Activated T-cell treated with anti-CD3 and anti-CD28 coated beads, Interleukin-2, amount 50 U/mL, for 72 hours (primary cell): Measurements from ENCODE around the gene KLK14. TPM values are rescaled to one million over a fixed set of nuclear protein-coding genes. Genes with fewer than 3 reads are reported as not detected.

Experiments used
- ATAC-seq, 2 donors: fragments of 150-1000 bp; cut with Tn5 transposase; replicated peaks in 1 of 2; 2 replicates each; pipeline ENCODE4 v1.10.0; 2021; ENCODE audit warnings: moderate library complexity in 2 of 2, mild to moderate bottlenecking in 1 of 2
- DNase-seq, 2 donors: peaks; one replicate each; pipeline ENCODE4 v3.0.0; 2021 to 2022; ENCODE audit warnings: mixed read lengths in 1 of 2
- H3K27ac Mint-ChIP-seq: one replicate; pipeline ENCODE4 v1.8.0; 2022; ENCODE audit warnings: mild to moderate bottlenecking, moderate library complexity, mixed read lengths
- H3K27me3 Mint-ChIP-seq: one replicate; pipeline ENCODE4 v1.8.0; 2022; ENCODE audit warnings: low read depth, mixed read lengths
- H3K36me3 Mint-ChIP-seq, 2 donors: one replicate each; pipeline ENCODE4 v1.8.0; 2022; ENCODE audit warnings: mixed read lengths in 2 of 2, mild to moderate bottlenecking in 1 of 2; ENCODE audit not compliant: insufficient read depth in 2 of 2
- H3K4me1 Mint-ChIP-seq: one replicate; pipeline ENCODE4 v1.8.0; 2022; ENCODE audit warnings: low read depth, mixed read lengths
- H3K4me3 Mint-ChIP-seq, 2 donors: one replicate each; pipeline ENCODE4 v1.8.0; 2022; ENCODE audit warnings: mild to moderate bottlenecking in 2 of 2, mixed read lengths in 2 of 2, moderate library complexity in 2 of 2
- H3K9me3 Mint-ChIP-seq, 2 donors: one replicate each; pipeline ENCODE4 v1.8.0; 2022; ENCODE audit warnings: mixed read lengths in 2 of 2
- total RNA-seq, 2 donors: library from RNA; stranded (reverse); gene quantifications; one replicate each; pipeline ENCODE4 v1.2.3, GENCODE V29; 2022

Gene KLK14
- 1 to 10 TPM in 1 of 2 donors, under 1 TPM in 1; 0.69 to 1.2 TPM for total RNA-seq

- H3K9me3 Mint-ChIP-seq, result no peaks in the 10 kb centered on the region
- peaks cover 19% of the 10 kb centered on the region for H3K27me3 Mint-ChIP-seq
- no peak within 1 kb of the TSS for H3K27ac Mint-ChIP-seq
- H3K4me1 Mint-ChIP-seq, result peaks cover 4% of the 10 kb centered on the region
- ATAC-seq (no peak), DNase-seq (no peak)
- no peaks in the 10 kb centered on the region for H3K36me3 Mint-ChIP-seq
- no peak within 1 kb of the TSS for H3K4me3 Mint-ChIP-seq
Observed at GRCh38 chr19:51082611-51083010, at the start of gene KLK14. Gene KLK14 (minus strand): TSS chr19:51082887. CDS start chr19:51082614, 273 bp downstream.

- DNase-seq (no peak), ATAC-seq (peak in 1 of 2 donors; percentile 33)
- no peaks in the 10 kb centered on the region for H3K27me3 Mint-ChIP-seq
- H3K4me1 Mint-ChIP-seq, result peaks cover 68% of the 10 kb centered on the region
- H3K36me3 Mint-ChIP-seq, result peaks cover 0 to 8% of the 10 kb centered on the region in 2 donors
- peaks cover 2 to 3% of the 10 kb centered on the region in 2 donors for H3K9me3 Mint-ChIP-seq
- no peak overlapping the region for H3K27ac Mint-ChIP-seq
- peak overlapping the region; percentile 34 to 55 for H3K4me3 Mint-ChIP-seq
Observed at GRCh38 chr19:51131780-51132680, 49.3 kb upstream of the KLK14 start.

- H3K4me1 Mint-ChIP-seq, result peaks cover 70% of the 10 kb centered on the region
- H3K36me3 Mint-ChIP-seq, result peaks cover 0 to 2% of the 10 kb centered on the region in 2 donors
- H3K9me3 Mint-ChIP-seq, result peaks cover 2% of the 10 kb centered on the region in 2 donors
- H3K27me3 Mint-ChIP-seq, result no peaks in the 10 kb centered on the region
- DNase-seq (no peak), ATAC-seq (no peak)
- H3K27ac Mint-ChIP-seq, result no peak overlapping the region
- peak overlapping the region in 1 of 2 donors; percentile 59 for H3K4me3 Mint-ChIP-seq
Observed at GRCh38 chr19:51129716-51130115, 47.0 kb upstream of the KLK14 start.

GRCh38 chr19:51128227-51128626, 45.5 kb upstream of the KLK14 start:
- ATAC-seq (no peak), DNase-seq (no peak)
- H3K27ac Mint-ChIP-seq, result no peak overlapping the region
- H3K4me3 Mint-ChIP-seq, result peak overlapping the region in 1 of 2 donors; percentile 59
- no peaks in the 10 kb centered on the region for H3K36me3 Mint-ChIP-seq
- H3K4me1 Mint-ChIP-seq, result peaks cover 85% of the 10 kb centered on the region
- no peaks in the 10 kb centered on the region for H3K9me3 Mint-ChIP-seq
- no peaks in the 10 kb centered on the region for H3K27me3 Mint-ChIP-seq

- ATAC-seq (peak; percentile 24 to 64), DNase-seq (peak; percentile 41 to 55)
- peak overlapping the region in 1 of 2 donors; percentile 42 for H3K4me3 Mint-ChIP-seq
- no peak overlapping the region for H3K27ac Mint-ChIP-seq
- H3K4me1 Mint-ChIP-seq, result peaks cover 90% of the 10 kb centered on the region
- no peaks in the 10 kb centered on the region for H3K36me3 Mint-ChIP-seq
- H3K9me3 Mint-ChIP-seq, result no peaks in the 10 kb centered on the region
- H3K27me3 Mint-ChIP-seq, result no peaks in the 10 kb centered on the region
Observed at GRCh38 chr19:51127755-51128154, 45.1 kb upstream of the KLK14 start.

GRCh38 chr19:51127032-51127431, 44.3 kb upstream of the KLK14 start:
- Mint-ChIP-seq H3K4me1 (peaks cover 90% of the 10 kb centered on the region), H3K27ac (no peak overlapping the region), H3K4me3 (peak overlapping the region in 1 of 2 donors; percentile 1), H3K9me3 (no peaks in the 10 kb centered on the region), H3K27me3 (no peaks in the 10 kb centered on the region), H3K36me3 (no peaks in the 10 kb centered on the region)
- ATAC-seq, result no peak
- no peak for DNase-seq

GRCh38 chr19:51125421-51126075, 42.9 kb upstream of the KLK14 start:
- Mint-ChIP-seq H3K9me3 (no peaks in the 10 kb centered on the region), H3K4me1 (peaks cover 88% of the 10 kb centered on the region), H3K36me3 (no peaks in the 10 kb centered on the region), H3K27ac (no peak overlapping the region), H3K4me3 (no peak overlapping the region), H3K27me3 (no peaks in the 10 kb centered on the region)
- DNase-seq (no peak), ATAC-seq (no peak)

- H3K9me3 Mint-ChIP-seq, result no peaks in the 10 kb centered on the region
- no peaks in the 10 kb centered on the region for H3K36me3 Mint-ChIP-seq
- H3K4me3 Mint-ChIP-seq, result peak within 1 kb of the TSS; percentile 62 to 77
- no peaks in the 10 kb centered on the region for H3K27me3 Mint-ChIP-seq
- DNase-seq (no peak), ATAC-seq (no peak)
- H3K27ac Mint-ChIP-seq, result no peak within 1 kb of the TSS
- peaks cover 86% of the 10 kb centered on the region for H3K4me1 Mint-ChIP-seq
Observed at GRCh38 chr19:51124729-51125128, 42.0 kb upstream of the KLK14 start, which contains the start of gene SIGLEC9. Gene SIGLEC9 (plus strand): TSS chr19:51124906. CDS start chr19:51124975, 69 bp downstream.

GRCh38 chr19:51124216-51124615, 41.5 kb upstream of the KLK14 start:
- Mint-ChIP-seq H3K27me3 (no peaks in the 10 kb centered on the region), H3K4me1 (peaks cover 86% of the 10 kb centered on the region), H3K27ac (no peak overlapping the region), H3K4me3 (peak overlapping the region; percentile 62 to 77), H3K36me3 (no peaks in the 10 kb centered on the region), H3K9me3 (no peaks in the 10 kb centered on the region)
- DNase-seq, result no peak
- no peak for ATAC-seq

- Mint-ChIP-seq H3K4me1 (peaks cover 86% of the 10 kb centered on the region), H3K27me3 (no peaks in the 10 kb centered on the region)
Observed at GRCh38 chr19:51123802-51124201, 41.1 kb upstream of the KLK14 start.

GRCh38 chr19:51123381-51123800, 40.7 kb upstream of the KLK14 start:
- H3K27me3 Mint-ChIP-seq, result no peaks in the 10 kb centered on the region
- ATAC-seq (peak; percentile 67 to 81), DNase-seq (peak; percentile 51 to 68)
- no peaks in the 10 kb centered on the region for H3K36me3 Mint-ChIP-seq
- H3K9me3 Mint-ChIP-seq, result no peaks in the 10 kb centered on the region
- peak overlapping the region; percentile 62 to 77 for H3K4me3 Mint-ChIP-seq
- peaks cover 83% of the 10 kb centered on the region for H3K4me1 Mint-ChIP-seq
- H3K27ac Mint-ChIP-seq, result peak overlapping the region; percentile 5

More at GRCh38 chr19:51123802-51124201, 41.1 kb upstream of the KLK14 start:
- Mint-ChIP-seq H3K27ac (no peak overlapping the region), H3K9me3 (no peaks in the 10 kb centered on the region), H3K36me3 (no peaks in the 10 kb centered on the region), H3K4me3 (peak overlapping the region; percentile 62 to 77)
- ATAC-seq (peak in 1 of 2 donors; percentile 12), DNase-seq (no peak)

GRCh38 chr19:51122112-51122981, 39.7 kb upstream of the KLK14 start:
- H3K4me3 Mint-ChIP-seq, result peak overlapping the region; percentile 8 to 77
- H3K9me3 Mint-ChIP-seq, result no peaks in the 10 kb centered on the region
- DNase-seq, result peak in 1 of 2 donors; percentile 26
- peaks cover 73% of the 10 kb centered on the region for H3K4me1 Mint-ChIP-seq
- no peaks in the 10 kb centered on the region for H3K27me3 Mint-ChIP-seq
- ATAC-seq, result peak; percentile 36 to 51
- no peak overlapping the region for H3K27ac Mint-ChIP-seq
- H3K36me3 Mint-ChIP-seq, result no peaks in the 10 kb centered on the region
